Sigmoid colon (tissue), 4 donors: ENCODE measurements around the gene MPV17.
"Not testable (repeated sequence)": the region's sequence is repeated elsewhere in the genome, so short reads cannot be mapped to it uniquely, and the experiment has no call there.

Experiments
- EP300 ChIP-seq, 4 donors: sonication (generic); formaldehyde crosslinking; IDR thresholded peaks; one replicate each; pipeline ENCODE4 v1.6.1; 2017; ENCODE audit warnings: antibody characterized with exemption in 4 of 4
- POLR2A ChIP-seq, 2 donors: fragments of 450-650 bp; IDR thresholded peaks; one replicate each; pipeline ENCODE4 v1.6.1; 2016; ENCODE audit warnings: antibody characterized with exemption in 2 of 2, mild to moderate bottlenecking in 2 of 2, moderate library complexity in 2 of 2
- POLR2AphosphoS5 ChIP-seq, 4 donors: sonication (generic); formaldehyde crosslinking; IDR thresholded peaks; one replicate each; pipeline ENCODE4 v1.6.1; 2017; ENCODE audit warnings: antibody characterized with exemption in 4 of 4
- TF ChIP-seq, protein P1 (sequence below), 4 experiments: fragments of 450-650 bp in 3 of 4; fragments of 200-600 bp in 1 of 4; IDR thresholded peaks; one replicate each; pipeline ENCODE4 v1.5.1; 2016 to 2019; ENCODE audit warnings: antibody characterized with exemption in 4 of 4, mild to moderate bottlenecking in 3 of 4, moderate library complexity in 2 of 4

DNA sequence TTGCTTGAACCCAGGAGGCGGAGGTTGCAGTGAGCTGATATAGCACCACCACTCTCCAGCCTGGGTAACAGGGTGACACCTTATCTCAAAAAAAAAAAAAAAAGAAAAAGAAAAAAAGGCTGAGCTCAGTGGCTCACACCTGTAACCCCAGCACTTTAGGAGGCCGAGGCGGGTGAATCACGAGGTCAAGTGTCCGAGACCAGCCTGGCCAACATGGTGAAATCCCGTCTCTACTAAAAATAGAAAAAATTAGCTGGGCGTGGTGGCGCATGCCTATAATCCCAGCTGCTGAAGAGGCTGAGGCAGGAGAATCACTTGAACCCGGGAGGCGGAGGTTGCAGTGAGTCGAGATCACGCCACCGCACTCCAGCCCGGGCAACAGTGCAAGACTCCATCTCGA, 3.1 kb downstream of the MPV17 start:
- TF ChIP-seq, protein P1, sequence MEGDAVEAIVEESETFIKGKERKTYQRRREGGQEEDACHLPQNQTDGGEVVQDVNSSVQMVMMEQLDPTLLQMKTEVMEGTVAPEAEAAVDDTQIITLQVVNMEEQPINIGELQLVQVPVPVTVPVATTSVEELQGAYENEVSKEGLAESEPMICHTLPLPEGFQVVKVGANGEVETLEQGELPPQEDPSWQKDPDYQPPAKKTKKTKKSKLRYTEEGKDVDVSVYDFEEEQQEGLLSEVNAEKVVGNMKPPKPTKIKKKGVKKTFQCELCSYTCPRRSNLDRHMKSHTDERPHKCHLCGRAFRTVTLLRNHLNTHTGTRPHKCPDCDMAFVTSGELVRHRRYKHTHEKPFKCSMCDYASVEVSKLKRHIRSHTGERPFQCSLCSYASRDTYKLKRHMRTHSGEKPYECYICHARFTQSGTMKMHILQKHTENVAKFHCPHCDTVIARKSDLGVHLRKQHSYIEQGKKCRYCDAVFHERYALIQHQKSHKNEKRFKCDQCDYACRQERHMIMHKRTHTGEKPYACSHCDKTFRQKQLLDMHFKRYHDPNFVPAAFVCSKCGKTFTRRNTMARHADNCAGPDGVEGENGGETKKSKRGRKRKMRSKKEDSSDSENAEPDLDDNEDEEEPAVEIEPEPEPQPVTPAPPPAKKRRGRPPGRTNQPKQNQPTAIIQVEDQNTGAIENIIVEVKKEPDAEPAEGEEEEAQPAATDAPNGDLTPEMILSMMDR (IDR thresholded peaks at IDR 0.05) = not testable (repeated sequence)
- not testable (repeated sequence) for TF ChIP-seq EP300, POLR2AphosphoS5, POLR2A (IDR thresholded peaks at IDR 0.05)
